HepG2 (cell line): Measurements from ENCODE around the gene CNN3. TPM values are rescaled to one million over a fixed set of nuclear protein-coding genes. Genes with fewer than 3 reads are reported as not detected.
A peak's percentile ranks its signal among the peaks of the same experiment; 100 is the strongest.

Experiments used
- BCL6 ChIP-seq: IDR thresholded peaks from 2 replicates; pipeline ENCODE4 v1.6.1; 2016; ENCODE audit warnings: missing genetic modification reagents, missing compliant biosample characterization
- BORCS8-MEF2B ChIP-seq: sonication (generic); formaldehyde crosslinking; IDR thresholded peaks from 2 replicates; pipeline ENCODE4 v1.8.0; 2022; ENCODE audit warnings: mild to moderate bottlenecking, missing genetic modification reagents
- CEBPG ChIP-seq: IDR thresholded peaks from 2 replicates; pipeline ENCODE4 v1.6.1; 2016
- ISL2 ChIP-seq: sonication (generic); formaldehyde crosslinking; IDR thresholded peaks from 2 replicates; pipeline ENCODE4 v1.5.0; 2020; ENCODE audit warnings: missing genetic modification reagents
- MAF1 ChIP-seq: sonication (generic); formaldehyde crosslinking; IDR thresholded peaks from 2 replicates; pipeline ENCODE4 v1.5.0; 2020; ENCODE audit warnings: missing genetic modification reagents, borderline replicate concordance
- NFKB2 ChIP-seq: sonication (generic); formaldehyde crosslinking; IDR thresholded peaks from 2 replicates; pipeline ENCODE4 v1.4.0; 2020; ENCODE audit warnings: missing genetic modification reagents, borderline replicate concordance
- POLR2A ChIP-seq, 2 experiments: IDR thresholded peaks; 2 replicates each; pipeline ENCODE4 v1.6.1; 2011; ENCODE audit warnings: low read depth in 2 of 2, low read length in 2 of 2, mild to moderate bottlenecking in 1 of 2, moderate library complexity in 1 of 2; ENCODE audit not compliant: insufficient read depth in 1 of 2
- SNRNP70 ChIP-seq: fragments of 200-400 bp; formaldehyde crosslinking; IDR thresholded peaks from 2 replicates; pipeline ENCODE4 v1.6.1; 2017; ENCODE audit warnings: mild to moderate bottlenecking, low read depth, low read length, moderate library complexity
- TP53 ChIP-seq: sonication (generic); formaldehyde crosslinking; conservative IDR thresholded peaks from 2 replicates; pipeline ENCODE4 v1.4.0; 2020; ENCODE audit warnings: missing genetic modification reagents
- ZIK1 ChIP-seq: sonication (generic); formaldehyde crosslinking; IDR thresholded peaks from 2 replicates; pipeline ENCODE4 v1.5.0; 2020; ENCODE audit warnings: mild to moderate bottlenecking, low read depth, missing genetic modification reagents, borderline replicate concordance
- ZNF20 ChIP-seq: sonication (generic); formaldehyde crosslinking; IDR thresholded peaks from 2 replicates; pipeline ENCODE4 v1.4.0; 2020; ENCODE audit warnings: mild to moderate bottlenecking, moderate library complexity, missing genetic modification reagents
- ZNF225 ChIP-seq: sonication (generic); formaldehyde crosslinking; IDR thresholded peaks from 2 replicates; pipeline ENCODE4 v1.4.0; 2020; ENCODE audit warnings: mild to moderate bottlenecking, missing genetic modification reagents
- ZNF331 ChIP-seq: sonication (generic); formaldehyde crosslinking; IDR thresholded peaks from 2 replicates; pipeline ENCODE4 v1.4.0; 2020; ENCODE audit warnings: missing genetic modification reagents
- ZNF552 ChIP-seq: sonication (generic); formaldehyde crosslinking; IDR thresholded peaks from 2 replicates; pipeline ENCODE4 v1.9.0; 2022; ENCODE audit warnings: missing genetic modification reagents, mild to moderate bottlenecking, borderline replicate concordance
- ZNF572 ChIP-seq: sonication (generic); formaldehyde crosslinking; IDR thresholded peaks from 2 replicates; pipeline ENCODE4 v1.5.1; 2020; ENCODE audit warnings: mild to moderate bottlenecking, missing genetic modification reagents
- ZNF777 ChIP-seq: sonication (generic); formaldehyde crosslinking; IDR thresholded peaks from 2 replicates; pipeline ENCODE4 v1.4.0; 2020; ENCODE audit warnings: missing genetic modification reagents
- ZSCAN9 ChIP-seq: IDR thresholded peaks from 2 replicates; pipeline ENCODE4 v1.6.1; 2016; ENCODE audit warnings: borderline replicate concordance
- polyA plus RNA-seq, 8 experiments: library from polyadenylated mRNA; depleted of rRNA in 3 of 8; stranded (reverse) in 7 of 8; unstranded in 1 of 8; fragments of >200 nt; fragmentation: Illumina TruSeq in 4 of 8; extraction: Trizol in 4 of 8; gene quantifications; 2 replicates each; pipeline versions ENCODE4 v1.2.1 to v1.2.3, GENCODE V29; 2011 to 2016; ENCODE audit warnings: low read depth in 4 of 8, missing spikeins in 1 of 8, mixed read lengths in 1 of 8; ENCODE audit not compliant: insufficient read depth in 1 of 8
- total RNA-seq, 5 experiments: library from RNA; depleted of rRNA; stranded (reverse); fragments of >200 nt; fragmentation: Illumina TruSeq; extraction: Trizol; gene quantifications; 2 replicates each; pipeline ENCODE4 v1.2.3, GENCODE V29; 2016; ENCODE audit warnings: low read depth in 1 of 5
- TF ChIP-seq, protein P1 (sequence below): sonication (generic); formaldehyde crosslinking; IDR thresholded peaks from 2 replicates; pipeline ENCODE4 v1.4.0; 2020; ENCODE audit warnings: missing genetic modification reagents
- TF ChIP-seq, protein P2 (sequence below), 2 experiments: sonication (generic) in 1 of 2; formaldehyde crosslinking in 1 of 2; IDR thresholded peaks; 2 replicates each; pipeline versions ENCODE4 v1.4.0 to v1.6.1; 2018 to 2020; ENCODE audit warnings: missing genetic modification reagents in 2 of 2, borderline replicate concordance in 1 of 2, low read depth in 1 of 2, mild to moderate bottlenecking in 1 of 2, missing biosample characterization in 1 of 2
- TF ChIP-seq, protein P3 (sequence below): IDR thresholded peaks from 2 replicates; pipeline ENCODE4 v1.6.1; 2016
- TF ChIP-seq, protein P4 (sequence below): sonication (generic); formaldehyde crosslinking; IDR thresholded peaks from 2 replicates; pipeline ENCODE4 v1.8.1; 2023; ENCODE audit warnings: mild to moderate bottlenecking, missing genetic modification reagents

The CNN3 gene
- total and polyA plus RNA-seq, 2 of the 13 experiments (the other 11 are each of a cell fraction or from before 2014, with no cell fraction given), result 113 to 223 TPM

DNA sequence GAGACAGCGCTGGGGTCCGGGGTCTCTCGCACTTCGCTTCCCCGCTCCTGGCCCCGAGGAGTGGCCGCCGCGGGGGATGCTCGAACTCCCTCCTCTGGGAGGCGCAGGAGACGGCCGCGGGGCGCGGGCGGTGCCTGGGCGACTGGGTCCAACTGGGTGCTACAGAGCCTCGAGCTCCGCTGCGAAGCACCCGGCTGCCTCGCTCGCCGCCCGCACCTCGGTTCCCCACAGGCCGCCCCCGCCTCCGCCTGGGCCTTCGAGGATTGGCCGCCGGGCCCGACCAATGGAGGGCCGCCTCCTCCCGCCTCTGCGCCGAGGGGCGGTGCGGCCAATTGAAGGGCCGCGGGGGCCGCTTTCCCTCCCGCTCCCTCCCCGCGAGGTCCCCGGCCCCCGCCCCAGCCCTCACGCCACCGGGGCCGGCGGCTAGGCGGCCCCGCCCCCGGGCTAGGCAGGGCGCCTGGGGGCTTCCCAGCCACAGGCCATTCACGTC is at the start of gene CNN3 (continued):
- TF ChIP-seq ZNF777 (CRISPR knock-in tag) (peak; percentile 75; the same call in 1 of the 2 replicates), SNRNP70 (no peak), ZNF225 (CRISPR knock-in tag) (no peak), ZIK1 (CRISPR knock-in tag) (peak; percentile 75; the same call in 1 of the 2 replicates), CEBPG (peak; percentile 31), ZNF20 (CRISPR knock-in tag) (peak; percentile 93), ZSCAN9 (CRISPR knock-in tag) (peak; percentile 19; the same call in 1 of the 2 replicates), ISL2 (no peak), MAF1 (CRISPR knock-in tag) (no peak), ZNF572 (CRISPR knock-in tag) (no peak), BORCS8-MEF2B (CRISPR knock-in tag) (peak; percentile 53; the same call in 1 of the 2 replicates), BCL6 (CRISPR knock-in tag) (peak; percentile 60; the same call in 1 of the 2 replicates), POLR2A (IDR thresholded peaks at IDR 0.05; ENCODE audit: insufficient read depth in 1 of 2, low read depth in 2 of 2, low read length in 2 of 2) (peak; percentile 92 to 97), NFKB2 (peak; percentile 42), ZNF552 (CRISPR knock-in tag) (no peak), TP53 (no peak), ZNF331 (no peak)
- TF ChIP-seq, protein P1, sequence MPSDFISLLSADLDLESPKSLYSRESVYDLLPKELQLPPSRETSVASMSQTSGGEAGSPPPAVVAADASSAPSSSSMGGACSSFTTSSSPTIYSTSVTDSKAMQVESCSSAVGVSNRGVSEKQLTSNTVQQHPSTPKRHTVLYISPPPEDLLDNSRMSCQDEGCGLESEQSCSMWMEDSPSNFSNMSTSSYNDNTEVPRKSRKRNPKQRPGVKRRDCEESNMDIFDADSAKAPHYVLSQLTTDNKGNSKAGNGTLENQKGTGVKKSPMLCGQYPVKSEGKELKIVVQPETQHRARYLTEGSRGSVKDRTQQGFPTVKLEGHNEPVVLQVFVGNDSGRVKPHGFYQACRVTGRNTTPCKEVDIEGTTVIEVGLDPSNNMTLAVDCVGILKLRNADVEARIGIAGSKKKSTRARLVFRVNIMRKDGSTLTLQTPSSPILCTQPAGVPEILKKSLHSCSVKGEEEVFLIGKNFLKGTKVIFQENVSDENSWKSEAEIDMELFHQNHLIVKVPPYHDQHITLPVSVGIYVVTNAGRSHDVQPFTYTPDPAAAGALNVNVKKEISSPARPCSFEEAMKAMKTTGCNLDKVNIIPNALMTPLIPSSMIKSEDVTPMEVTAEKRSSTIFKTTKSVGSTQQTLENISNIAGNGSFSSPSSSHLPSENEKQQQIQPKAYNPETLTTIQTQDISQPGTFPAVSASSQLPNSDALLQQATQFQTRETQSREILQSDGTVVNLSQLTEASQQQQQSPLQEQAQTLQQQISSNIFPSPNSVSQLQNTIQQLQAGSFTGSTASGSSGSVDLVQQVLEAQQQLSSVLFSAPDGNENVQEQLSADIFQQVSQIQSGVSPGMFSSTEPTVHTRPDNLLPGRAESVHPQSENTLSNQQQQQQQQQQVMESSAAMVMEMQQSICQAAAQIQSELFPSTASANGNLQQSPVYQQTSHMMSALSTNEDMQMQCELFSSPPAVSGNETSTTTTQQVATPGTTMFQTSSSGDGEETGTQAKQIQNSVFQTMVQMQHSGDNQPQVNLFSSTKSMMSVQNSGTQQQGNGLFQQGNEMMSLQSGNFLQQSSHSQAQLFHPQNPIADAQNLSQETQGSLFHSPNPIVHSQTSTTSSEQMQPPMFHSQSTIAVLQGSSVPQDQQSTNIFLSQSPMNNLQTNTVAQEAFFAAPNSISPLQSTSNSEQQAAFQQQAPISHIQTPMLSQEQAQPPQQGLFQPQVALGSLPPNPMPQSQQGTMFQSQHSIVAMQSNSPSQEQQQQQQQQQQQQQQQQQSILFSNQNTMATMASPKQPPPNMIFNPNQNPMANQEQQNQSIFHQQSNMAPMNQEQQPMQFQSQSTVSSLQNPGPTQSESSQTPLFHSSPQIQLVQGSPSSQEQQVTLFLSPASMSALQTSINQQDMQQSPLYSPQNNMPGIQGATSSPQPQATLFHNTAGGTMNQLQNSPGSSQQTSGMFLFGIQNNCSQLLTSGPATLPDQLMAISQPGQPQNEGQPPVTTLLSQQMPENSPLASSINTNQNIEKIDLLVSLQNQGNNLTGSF, result peak; percentile 73; the same call in 1 of the 2 replicates
- TF ChIP-seq, protein P2, sequence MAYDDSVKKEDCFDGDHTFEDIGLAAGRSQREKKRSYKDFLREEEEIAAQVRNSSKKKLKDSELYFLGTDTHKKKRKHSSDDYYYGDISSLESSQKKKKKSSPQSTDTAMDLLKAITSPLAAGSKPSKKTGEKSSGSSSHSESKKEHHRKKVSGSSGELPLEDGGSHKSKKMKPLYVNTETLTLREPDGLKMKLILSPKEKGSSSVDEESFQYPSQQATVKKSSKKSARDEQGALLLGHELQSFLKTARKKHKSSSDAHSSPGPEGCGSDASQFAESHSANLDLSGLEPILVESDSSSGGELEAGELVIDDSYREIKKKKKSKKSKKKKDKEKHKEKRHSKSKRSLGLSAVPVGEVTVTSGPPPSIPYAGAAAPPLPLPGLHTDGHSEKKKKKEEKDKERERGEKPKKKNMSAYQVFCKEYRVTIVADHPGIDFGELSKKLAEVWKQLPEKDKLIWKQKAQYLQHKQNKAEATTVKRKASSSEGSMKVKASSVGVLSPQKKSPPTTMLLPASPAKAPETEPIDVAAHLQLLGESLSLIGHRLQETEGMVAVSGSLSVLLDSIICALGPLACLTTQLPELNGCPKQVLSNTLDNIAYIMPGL (CRISPR knock-in tag; IDR thresholded peaks at IDR 0.05; ENCODE audit: borderline replicate concordance in 1 of 2, low read depth in 1 of 2), result 0 out of 4 replicates have a peak, but pooled peaks of 1 of the 2 experiments have one; percentile 0
- TF ChIP-seq, protein P3, sequence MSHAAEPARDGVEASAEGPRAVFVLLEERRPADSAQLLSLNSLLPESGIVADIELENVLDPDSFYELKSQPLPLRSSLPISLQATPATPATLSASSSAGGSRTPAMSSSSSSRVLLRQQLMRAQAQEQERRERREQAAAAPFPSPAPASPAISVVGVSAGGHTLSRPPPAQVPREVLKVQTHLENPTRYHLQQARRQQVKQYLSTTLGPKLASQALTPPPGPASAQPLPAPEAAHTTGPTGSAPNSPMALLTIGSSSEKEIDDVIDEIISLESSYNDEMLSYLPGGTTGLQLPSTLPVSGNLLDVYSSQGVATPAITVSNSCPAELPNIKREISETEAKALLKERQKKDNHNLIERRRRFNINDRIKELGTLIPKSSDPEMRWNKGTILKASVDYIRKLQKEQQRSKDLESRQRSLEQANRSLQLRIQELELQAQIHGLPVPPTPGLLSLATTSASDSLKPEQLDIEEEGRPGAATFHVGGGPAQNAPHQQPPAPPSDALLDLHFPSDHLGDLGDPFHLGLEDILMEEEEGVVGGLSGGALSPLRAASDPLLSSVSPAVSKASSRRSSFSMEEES (CRISPR knock-in tag), result peak; percentile 55; the same call in 1 of the 2 replicates
- TF ChIP-seq, protein P4, sequence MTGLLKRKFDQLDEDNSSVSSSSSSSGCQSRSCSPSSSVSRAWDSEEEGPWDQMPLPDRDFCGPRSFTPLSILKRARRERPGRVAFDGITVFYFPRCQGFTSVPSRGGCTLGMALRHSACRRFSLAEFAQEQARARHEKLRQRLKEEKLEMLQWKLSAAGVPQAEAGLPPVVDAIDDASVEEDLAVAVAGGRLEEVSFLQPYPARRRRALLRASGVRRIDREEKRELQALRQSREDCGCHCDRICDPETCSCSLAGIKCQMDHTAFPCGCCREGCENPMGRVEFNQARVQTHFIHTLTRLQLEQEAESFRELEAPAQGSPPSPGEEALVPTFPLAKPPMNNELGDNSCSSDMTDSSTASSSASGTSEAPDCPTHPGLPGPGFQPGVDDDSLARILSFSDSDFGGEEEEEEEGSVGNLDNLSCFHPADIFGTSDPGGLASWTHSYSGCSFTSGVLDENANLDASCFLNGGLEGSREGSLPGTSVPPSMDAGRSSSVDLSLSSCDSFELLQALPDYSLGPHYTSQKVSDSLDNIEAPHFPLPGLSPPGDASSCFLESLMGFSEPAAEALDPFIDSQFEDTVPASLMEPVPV, result peak; percentile 92
